Trophoblast cell (in vitro differentiated cells and primary cell): Measurements from ENCODE around the gene SLC20A1.

Experiments used
- DNase-seq, 2 donors: peaks; one replicate each; pipeline ENCODE4 v3.0.0-alpha.2; 2016
- H2AFZ ChIP-seq: 2 replicates; pipeline ENCODE4 v1.6.1; 2013; ENCODE audit warnings: low read length, moderate library complexity, mild to moderate bottlenecking; ENCODE audit not compliant: insufficient read depth, poor library complexity
- H2AK5ac ChIP-seq: 2 replicates; pipeline ENCODE4 v1.6.1; 2013; ENCODE audit warnings: mild to moderate bottlenecking, low read length
- H2BK120ac ChIP-seq: 2 replicates; pipeline ENCODE4 v1.6.1; 2013; ENCODE audit warnings: low read length, mild to moderate bottlenecking, moderate library complexity; ENCODE audit not compliant: insufficient read depth, poor library complexity
- H2BK12ac ChIP-seq: 2 replicates; pipeline ENCODE4 v1.6.1; 2013; ENCODE audit warnings: mild to moderate bottlenecking, low read length, moderate library complexity
- H2BK5ac ChIP-seq: 2 replicates; pipeline ENCODE4 v1.6.1; 2013; ENCODE audit warnings: low read length, low read depth, moderate library complexity, mild to moderate bottlenecking; ENCODE audit not compliant: poor library complexity
- H3K14ac ChIP-seq: 2 replicates; pipeline ENCODE4 v1.6.1; 2013; ENCODE audit warnings: mild to moderate bottlenecking, low read length
- H3K18ac ChIP-seq: 2 replicates; pipeline ENCODE4 v1.6.1; 2013; ENCODE audit warnings: mild to moderate bottlenecking, low read length
- H3K23ac ChIP-seq: 2 replicates; pipeline ENCODE4 v1.6.1; 2013; ENCODE audit warnings: low read length
- H3K27ac ChIP-seq: 2 replicates; pipeline ENCODE4 v1.5.1; 2013; ENCODE audit warnings: low read depth, mild to moderate bottlenecking, inconsistent platforms, low read length, moderate library complexity
- H3K27me3 ChIP-seq: 2 replicates; pipeline ENCODE4 v1.6.1; 2013; ENCODE audit warnings: inconsistent platforms, mild to moderate bottlenecking, low read length, moderate library complexity; ENCODE audit not compliant: insufficient read depth
- H3K36me3 ChIP-seq, 2 experiments: 1 replicate in 1 of 2; 2 replicates in 1 of 2; pipeline ENCODE4 v1.6.1; 2013; ENCODE audit warnings: low read length in 2 of 2, mild to moderate bottlenecking in 2 of 2, moderate library complexity in 1 of 2; ENCODE audit not compliant: insufficient read depth in 2 of 2, control insufficient read depth in 1 of 2
- H3K4ac ChIP-seq: 2 replicates; pipeline ENCODE4 v1.6.1; 2013; ENCODE audit warnings: low read depth, mild to moderate bottlenecking, low read length, moderate library complexity
- H3K4me1 ChIP-seq, 2 experiments: 1 replicate in 1 of 2; 2 replicates in 1 of 2; pipeline ENCODE4 v1.6.1; 2013; ENCODE audit warnings: low read length in 2 of 2, mild to moderate bottlenecking in 2 of 2, moderate library complexity in 1 of 2; ENCODE audit not compliant: insufficient read depth in 2 of 2, control insufficient read depth in 1 of 2
- H3K4me2 ChIP-seq: 2 replicates; pipeline ENCODE4 v1.6.1; 2013; ENCODE audit warnings: inconsistent platforms, mild to moderate bottlenecking, low read length, moderate library complexity
- H3K4me3 ChIP-seq: 2 replicates; pipeline ENCODE4 v1.5.1; 2013; ENCODE audit warnings: mild to moderate bottlenecking, low read depth, low read length, inconsistent platforms
- H3K79me1 ChIP-seq: one replicate; pipeline ENCODE4 v1.6.1; 2013; ENCODE audit warnings: low read length
- H3K79me2 ChIP-seq: 2 replicates; pipeline ENCODE4 v1.6.1; 2013; ENCODE audit warnings: low read length, mild to moderate bottlenecking; ENCODE audit not compliant: control insufficient read depth, insufficient read depth, poor library complexity
- H3K9ac ChIP-seq: 2 replicates; pipeline ENCODE4 v1.6.1; 2013; ENCODE audit warnings: mild to moderate bottlenecking, low read length
- H3K9me3 ChIP-seq: 2 replicates; pipeline ENCODE4 v1.6.1; 2013; ENCODE audit warnings: low read depth, mild to moderate bottlenecking, control low read depth, inconsistent platforms, low read length; ENCODE audit not compliant: insufficient read depth
- H4K12ac ChIP-seq: 2 replicates; pipeline ENCODE4 v1.6.1; 2013; ENCODE audit warnings: low read depth, mild to moderate bottlenecking, low read length, moderate library complexity
- H4K8ac ChIP-seq: 2 replicates; pipeline ENCODE4 v1.6.1; 2013; ENCODE audit warnings: low read depth, mild to moderate bottlenecking, low read length, moderate library complexity
- H4K91ac ChIP-seq: one replicate; pipeline ENCODE4 v1.6.1; 2013; ENCODE audit warnings: low read depth, mild to moderate bottlenecking, low read length, moderate library complexity
- WGBS: extraction: QIAGEN DNeasy Blood & Tissue Kit; methylation state at CpG from one replicate; pipeline ENCODE4 v1.1.7; 2013; ENCODE audit warnings: missing lambda C conversion rate; ENCODE audit not compliant: insufficient read length, insufficient coverage; ENCODE audit errors: extremely low coverage; 5-methylcytosine and 5-hydroxymethylcytosine counted together

The SLC20A1 gene

GRCh38 chr2:112692495-112692911 lies 46.8 kb downstream of the SLC20A1 start:
- peak; percentile 90 to 95 for DNase-seq
- Histone ChIP-seq H2AFZ (no peak overlapping the region), H3K27me3 (no peaks in the 10 kb centered on the region), H3K23ac (no peak overlapping the region), H2BK120ac (no peak overlapping the region), H3K79me2 (no peaks in the 10 kb centered on the region), H3K9ac (no peak overlapping the region), H3K4ac (no peak overlapping the region), H3K36me3 (no peaks in the 10 kb centered on the region), H3K4me1 (peaks cover 4% of the 10 kb centered on the region in 2 experiments), H3K14ac (no peak overlapping the region), H3K27ac (no peak overlapping the region), H3K9me3 (no peaks in the 10 kb centered on the region), H3K4me3 (no peak overlapping the region), H2BK5ac (no peak overlapping the region), H3K4me2 (no peak overlapping the region), H2BK12ac (no peak overlapping the region), H4K8ac (no peak overlapping the region), H3K79me1 (no peaks in the 10 kb centered on the region), H4K12ac (no peak overlapping the region), H2AK5ac (no peak overlapping the region), H4K91ac (no peak overlapping the region), H3K18ac (no peak overlapping the region)
- no CpG with 5 or more reads among the region's 5 CpGs for WGBS

- peaks cover 4% of the 10 kb centered on the region in 2 experiments for H3K4me1 ChIP-seq
- no peak for DNase-seq
- no peak overlapping the region for H3K4ac ChIP-seq
- no peak overlapping the region for H3K4me3 ChIP-seq
- H3K9me3 ChIP-seq = no peaks in the 10 kb centered on the region
- H3K23ac ChIP-seq = no peak overlapping the region
- H2BK120ac ChIP-seq = no peak overlapping the region
- H3K79me2 ChIP-seq = no peaks in the 10 kb centered on the region
- no peak overlapping the region for H3K18ac ChIP-seq
- no peak overlapping the region for H2BK5ac ChIP-seq
- H3K79me1 ChIP-seq = no peaks in the 10 kb centered on the region
- no peak overlapping the region for H2BK12ac ChIP-seq
- no peak overlapping the region for H3K4me2 ChIP-seq
- no peak overlapping the region for H4K8ac ChIP-seq
- H3K36me3 ChIP-seq = no peaks in the 10 kb centered on the region
- H4K91ac ChIP-seq = no peak overlapping the region
- H3K9ac ChIP-seq = no peak overlapping the region
- no peak overlapping the region for H3K14ac ChIP-seq
- no CpG with 5 or more reads among the region's 1 CpG for WGBS
- H2AK5ac ChIP-seq = peak overlapping the region; percentile 20
- H4K12ac ChIP-seq = no peak overlapping the region
- no peak overlapping the region for H2AFZ ChIP-seq
- H3K27ac ChIP-seq = no peak overlapping the region
- no peaks in the 10 kb centered on the region for H3K27me3 ChIP-seq
These were observed 47.2 kb downstream of the SLC20A1 start for GRCh38 chr2:112692918-112693317.

- Histone ChIP-seq H3K9ac (no peak overlapping the region), H3K27ac (no peak overlapping the region), H2AFZ (no peak overlapping the region), H4K91ac (no peak overlapping the region), H2AK5ac (no peak overlapping the region), H3K18ac (no peak overlapping the region), H3K79me1 (no peaks in the 10 kb centered on the region), H3K27me3 (no peaks in the 10 kb centered on the region), H3K4me2 (no peak overlapping the region), H3K14ac (no peak overlapping the region), H2BK120ac (no peak overlapping the region), H3K4ac (no peak overlapping the region), H3K36me3 (no peaks in the 10 kb centered on the region), H3K23ac (no peak overlapping the region), H3K4me3 (no peak overlapping the region), H2BK12ac (peak overlapping the region; percentile 58), H3K4me1 (peaks cover 4% of the 10 kb centered on the region in 2 experiments), H2BK5ac (no peak overlapping the region), H3K79me2 (no peaks in the 10 kb centered on the region), H4K8ac (no peak overlapping the region), H3K9me3 (no peaks in the 10 kb centered on the region), H4K12ac (no peak overlapping the region)
- DNase-seq = no peak
- no CpG with 5 or more reads among the region's 9 CpGs for WGBS
These were observed 47.9 kb downstream of the SLC20A1 start for GRCh38 chr2:112693596-112693995.

- Histone ChIP-seq H3K9ac (no peak overlapping the region), H3K4me2 (no peak overlapping the region), H4K12ac (no peak overlapping the region), H2BK12ac (no peak overlapping the region), H3K27me3 (no peaks in the 10 kb centered on the region), H3K4me3 (no peak overlapping the region), H3K23ac (no peak overlapping the region), H2AK5ac (no peak overlapping the region), H2BK120ac (no peak overlapping the region), H3K79me1 (no peaks in the 10 kb centered on the region), H3K14ac (no peak overlapping the region), H2AFZ (no peak overlapping the region), H2BK5ac (no peak overlapping the region), H3K4ac (no peak overlapping the region), H3K18ac (no peak overlapping the region), H4K91ac (no peak overlapping the region), H3K36me3 (no peaks in the 10 kb centered on the region), H3K79me2 (no peaks in the 10 kb centered on the region), H3K9me3 (no peaks in the 10 kb centered on the region), H4K8ac (no peak overlapping the region), H3K4me1 (peaks cover 4% of the 10 kb centered on the region in 2 experiments), H3K27ac (no peak overlapping the region)
- no CpG with 5 or more reads among the region's 12 CpGs for WGBS
- DNase-seq = no peak
These were observed 48.4 kb downstream of the SLC20A1 start for GRCh38 chr2:112694182-112694581.
